Measurements from ENCODE around the gene XYLT1.

Gene XYLT1

GRCh38 chr16:17282247-17282646 lies 188.5 kb downstream of the XYLT1 start:
- TF ChIP-seq CTCF (IDR thresholded peaks at IDR 0.05): no peak

- no peak for TF ChIP-seq CTCF (IDR thresholded peaks at IDR 0.05)
Measured at GRCh38 chr16:17281052-17281451, 189.7 kb downstream of the XYLT1 start.

GRCh38 chr16:17278988-17279387 lies 191.8 kb downstream of the XYLT1 start:
- no peak for TF ChIP-seq CTCF (IDR thresholded peaks at IDR 0.05)

GRCh38 chr16:17277981-17278381 lies 192.8 kb downstream of the XYLT1 start:
- no peak for TF ChIP-seq CTCF (IDR thresholded peaks at IDR 0.05)

- TF ChIP-seq CTCF (IDR thresholded peaks at IDR 0.05): no peak
Measured at GRCh38 chr16:17276610-17277009, 194.2 kb downstream of the XYLT1 start.

GRCh38 chr16:17276010-17276530 lies 194.7 kb downstream of the XYLT1 start:
- TF ChIP-seq CTCF (IDR thresholded peaks at IDR 0.05): no peak

GRCh38 chr16:17275076-17276009 lies 195.4 kb downstream of the XYLT1 start:
- TF ChIP-seq CTCF (IDR thresholded peaks at IDR 0.05): no peak
